Measurements from ENCODE around the gene DMRT3.

DNA sequence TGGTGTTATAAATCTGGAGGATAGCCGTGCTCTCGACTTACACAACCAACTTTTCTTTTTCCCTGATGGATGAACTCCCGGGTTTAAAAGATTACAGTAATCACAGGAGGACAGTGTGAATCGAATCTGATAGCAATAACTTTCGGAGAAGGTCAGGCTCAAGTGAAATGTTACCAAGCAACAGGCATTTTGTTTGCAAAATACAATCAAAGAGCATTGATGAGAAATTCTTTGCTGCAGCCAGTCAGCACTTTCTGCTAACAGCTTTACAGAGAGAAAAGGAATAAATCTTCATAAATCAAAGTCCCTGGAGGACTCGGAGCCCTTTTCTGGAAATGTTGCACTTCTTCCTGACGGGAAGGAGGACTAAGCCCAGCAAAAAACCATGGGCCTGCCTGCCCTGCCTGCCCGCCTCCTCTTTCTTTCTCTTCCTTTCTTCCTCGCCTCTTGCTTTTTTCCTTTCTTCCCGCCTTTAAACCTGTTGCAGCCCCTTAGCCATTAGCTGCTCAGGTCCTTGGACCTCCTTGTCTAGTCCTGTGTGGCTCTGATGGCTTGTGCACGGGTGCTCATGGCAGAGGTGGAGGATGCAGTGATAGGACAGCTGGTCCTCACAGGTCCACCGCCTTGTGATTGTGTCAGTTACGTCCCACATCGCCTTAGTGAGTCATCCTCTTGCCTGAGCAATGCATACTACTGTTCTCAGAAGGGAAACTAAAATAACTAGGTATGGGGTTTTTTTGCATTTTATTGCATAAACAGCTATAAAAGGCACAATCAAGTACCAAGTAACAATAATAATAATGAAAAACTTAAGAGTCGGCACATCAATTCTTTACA, 6.2 kb downstream of the DMRT3 start:
- TF ChIP-seq CTCF (IDR thresholded peaks at IDR 0.05) (no peak), POLR2A (IDR thresholded peaks at IDR 0.05) (no peak)
